Measurements from ENCODE around the gene RALGPS1. TPM values are rescaled to one million over a fixed set of nuclear protein-coding genes. Genes with fewer than 3 reads are reported as not detected.

The RALGPS1 gene
- total RNA-seq, 1 experiment from 2014 or later, result 18.6 TPM

DNA sequence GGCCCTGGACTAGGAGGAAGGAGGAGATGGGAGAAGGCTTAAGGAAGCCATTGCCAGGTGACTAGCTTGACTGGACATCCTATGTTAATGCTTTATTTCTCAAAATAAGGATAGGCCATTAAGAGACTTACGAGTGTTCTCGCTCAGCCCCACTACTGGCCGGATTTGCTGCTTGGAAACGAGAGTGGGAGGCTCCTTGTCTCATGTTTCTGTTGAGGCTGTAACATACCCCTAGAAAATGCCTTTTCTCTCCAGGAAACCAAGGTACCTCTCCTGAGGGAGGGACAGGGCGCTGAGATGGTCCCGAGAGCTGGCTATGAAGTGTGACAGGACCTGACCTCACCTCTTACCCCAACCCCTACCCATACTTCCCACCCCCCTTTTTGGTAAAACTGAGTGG lies 60.0 kb downstream of the RALGPS1 start:
- Histone ChIP-seq H3K4me1 (ENCODE audit: insufficient read depth, low read length) (no peaks in the 10 kb centered on the region), H3K4ac (ENCODE audit: low read depth, low read length) (no peak overlapping the region), H2BK15ac (ENCODE audit: low read depth, low read length) (no peak overlapping the region), H3K14ac (ENCODE audit: insufficient read depth, low read length) (no peak overlapping the region), H3K27me3 (ENCODE audit: insufficient read depth, low read length) (no peaks in the 10 kb centered on the region), H4K91ac (ENCODE audit: insufficient read length, low read depth, low read length) (no peak overlapping the region), H2BK5ac (ENCODE audit: insufficient read length, low read length) (no peak overlapping the region), H3K9ac (ENCODE audit: extremely low read depth, insufficient read length, low read length) (no peak overlapping the region), H4K8ac (replicated peaks; ENCODE audit: insufficient read length, low read depth, low read length) (no peak overlapping the region), H3K23ac (ENCODE audit: insufficient read length, low read depth, low read length) (no peak overlapping the region), H3T11ph (ENCODE audit: low read length) (no peak overlapping the region), H4K20me1 (ENCODE audit: control insufficient read depth, insufficient read depth, insufficient read length) (no peaks in the 10 kb centered on the region), H3K79me2 (ENCODE audit: insufficient read depth, low read length) (no peaks in the 10 kb centered on the region), H3K23me2 (ENCODE audit: insufficient read length, low read depth, low read length, poor library complexity, severe bottlenecking) (no peaks in the 10 kb centered on the region), H3K18ac (ENCODE audit: insufficient read length, low read depth, low read length) (no peak overlapping the region), H2BK12ac (ENCODE audit: insufficient read length, low read depth, low read length) (no peak overlapping the region), H2AFZ (ENCODE audit: low read length) (no peak overlapping the region), H2BK20ac (ENCODE audit: low read depth, low read length, poor library complexity, severe bottlenecking) (no peak overlapping the region), H3K79me1 (ENCODE audit: insufficient read depth, low read depth, low read length, poor library complexity, severe bottlenecking) (no peaks in the 10 kb centered on the region), H3K9me3 (ENCODE audit: control insufficient read depth, low read depth, low read length) (no peaks in the 10 kb centered on the region), H3K27ac (ENCODE audit: insufficient read length, low read depth, low read length) (no peak overlapping the region), H3K4me2 (ENCODE audit: insufficient read depth, insufficient read length, low read length) (no peak overlapping the region), H4K5ac (ENCODE audit: insufficient read length, low read depth, low read length) (no peak overlapping the region), H2AK5ac (ENCODE audit: insufficient read length, low read length) (no peak overlapping the region), H3K56ac (ENCODE audit: insufficient read length, low read depth, low read length) (no peak overlapping the region), H2BK120ac (ENCODE audit: low read depth, low read length, poor library complexity, severe bottlenecking) (no peak overlapping the region)
- no peaks in the 10 kb centered on the region; a peak in 1 of 7 replicates for H3K36me3 Mint-ChIP-seq (ENCODE audit: insufficient read depth in 1 of 3, low read depth in 3 of 3)
- TF ChIP-seq, protein P1, sequence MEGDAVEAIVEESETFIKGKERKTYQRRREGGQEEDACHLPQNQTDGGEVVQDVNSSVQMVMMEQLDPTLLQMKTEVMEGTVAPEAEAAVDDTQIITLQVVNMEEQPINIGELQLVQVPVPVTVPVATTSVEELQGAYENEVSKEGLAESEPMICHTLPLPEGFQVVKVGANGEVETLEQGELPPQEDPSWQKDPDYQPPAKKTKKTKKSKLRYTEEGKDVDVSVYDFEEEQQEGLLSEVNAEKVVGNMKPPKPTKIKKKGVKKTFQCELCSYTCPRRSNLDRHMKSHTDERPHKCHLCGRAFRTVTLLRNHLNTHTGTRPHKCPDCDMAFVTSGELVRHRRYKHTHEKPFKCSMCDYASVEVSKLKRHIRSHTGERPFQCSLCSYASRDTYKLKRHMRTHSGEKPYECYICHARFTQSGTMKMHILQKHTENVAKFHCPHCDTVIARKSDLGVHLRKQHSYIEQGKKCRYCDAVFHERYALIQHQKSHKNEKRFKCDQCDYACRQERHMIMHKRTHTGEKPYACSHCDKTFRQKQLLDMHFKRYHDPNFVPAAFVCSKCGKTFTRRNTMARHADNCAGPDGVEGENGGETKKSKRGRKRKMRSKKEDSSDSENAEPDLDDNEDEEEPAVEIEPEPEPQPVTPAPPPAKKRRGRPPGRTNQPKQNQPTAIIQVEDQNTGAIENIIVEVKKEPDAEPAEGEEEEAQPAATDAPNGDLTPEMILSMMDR (conservative IDR thresholded peaks at IDR 0.05), result no peak
- H3K4me1 Mint-ChIP-seq, result peaks cover 8 to 9% of the 10 kb centered on the region in 2 experiments; a peak in 2 of 4 replicates
- no peak overlapping the region for H3K4me3 Mint-ChIP-seq
- H3K27ac Mint-ChIP-seq, result no peak overlapping the region
- no peaks in the 10 kb centered on the region for H3K9me3 Mint-ChIP-seq
- WGBS (ENCODE audit: extremely low coverage, insufficient read length, low lambda C conversion rate), result no CpG with 5 or more reads among the region's 6 CpGs
- DNase-seq, result no peak
- H3K27me3 Mint-ChIP-seq (ENCODE audit: low read depth), result no peaks in the 10 kb centered on the region

Data from H9 (cell line).